SK-N-MC (cell line): ENCODE measurements around the gene SLC66A1.

Experiments
- FOXP2 ChIP-seq: optimal IDR thresholded peaks from 2 replicates; pipeline ENCODE3; 2011; ENCODE audit warnings: mild to moderate bottlenecking, moderate library complexity; ENCODE audit not compliant: insufficient read depth; ENCODE audit errors: extremely low read length, control extremely low read depth
- POLR2AphosphoS5 ChIP-seq: IDR thresholded peaks from 2 replicates; pipeline ENCODE4 v1.6.1; 2012; ENCODE audit warnings: mild to moderate bottlenecking, low read depth, low read length, borderline replicate concordance

DNA sequence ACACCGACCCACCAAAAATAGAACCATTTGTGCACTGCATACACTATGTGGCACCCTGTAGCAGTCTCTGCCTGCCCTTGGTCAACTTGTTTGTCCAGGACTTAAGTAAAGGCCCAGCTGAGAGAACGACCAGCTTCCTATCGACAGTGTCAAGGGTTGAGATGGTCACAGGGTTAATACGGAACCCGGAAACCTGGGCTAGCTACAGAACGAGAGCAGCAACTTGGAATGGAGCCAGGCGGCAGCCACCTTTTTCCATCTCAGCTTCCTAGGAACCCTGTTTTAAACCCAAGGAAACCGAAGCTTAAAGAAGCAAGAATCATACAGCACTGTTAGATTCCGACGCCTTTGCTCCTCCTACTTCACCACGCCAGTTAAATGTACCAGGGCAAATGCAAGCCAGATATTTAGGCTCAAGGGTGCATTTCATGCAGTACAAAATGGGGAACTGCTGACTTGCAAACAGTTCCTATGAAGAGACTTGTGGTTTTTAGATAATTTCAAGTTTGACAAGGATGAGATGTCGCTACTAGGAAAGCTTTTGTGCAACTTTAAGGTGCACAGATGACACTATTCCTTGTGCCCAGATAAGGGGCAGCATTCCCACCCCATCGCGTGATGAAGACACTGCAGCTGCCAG is 35.5 kb downstream of the SLC66A1 start:
- no peak for TF ChIP-seq POLR2AphosphoS5
- TF ChIP-seq FOXP2 = no peak
